K562 (cell line): Measurements from ENCODE around the gene UQCRC2. TPM values are rescaled to one million over a fixed set of nuclear protein-coding genes. Genes with fewer than 3 reads are reported as not detected.
"Not testable (repeated sequence)": the region's sequence is repeated elsewhere in the genome, so short reads cannot be mapped to it uniquely, and the experiment has no call there.

ENCODE experiments used
- ATAC-seq: fragments of 200-7000 bp; cut with Tn5 transposase; 3 replicates; pipeline ENCODE4 v1.9.1; 2020; ENCODE audit warnings: moderate library complexity
- BruUV-seq: library from RNA; stranded (reverse); fragments of 400-500 nt; replicated peaks from 2 replicates; lab custom pipeline; 2021; lab: Mats Ljungman, UMichigan
- CTCF ChIA-PET: fragments of 300-600 bp; formaldehyde crosslinking; extraction: SDS; loops from one replicate; lab custom pipeline; 2021; ENCODE audit warnings: low intra/inter-chr PET ratio; lab: Yijun Ruan, JAX
- POLR2A ChIA-PET: fragments of 300-600, 350-650 bp; sonication (Branson Sonifier 250); formaldehyde crosslinking; extraction: SDS; loops from one replicate; lab custom pipeline; 2021; ENCODE audit warnings: antibody characterized with exemption, inconsistent platforms; lab: Yijun Ruan, JAX
- DNase-seq, 4 experiments: peaks; one replicate each; pipeline versions ENCODE4 v3.0.0 to v3.0.0-alpha.2; 2011 to 2018; ENCODE audit warnings: low spot score in 3 of 4, mixed read lengths in 3 of 4; ENCODE audit errors: extremely low read depth in 1 of 4
- FAIRE-seq: peaks from 2 replicates; lab custom pipeline; 2011; peaks lifted over from hg19 to GRCh38; lab: Jason Lieb, UNC
- H2AFZ ChIP-seq: 2 replicates; pipeline ENCODE4 v1.6.0; 2011; ENCODE audit warnings: low read depth, low read length, control low read depth, inconsistent platforms
- H3K27ac ChIP-seq: fragments of 200-600 bp; 3 replicates; pipeline ENCODE4 v1.8.0; 2011; ENCODE audit warnings: low read depth, mild to moderate bottlenecking, control low read depth, inconsistent platforms, low read length, moderate library complexity, mixed read lengths; ENCODE audit errors: extremely low read depth
- H3K27me3 ChIP-seq, 2 experiments: fragments of 300-600 bp in 1 of 2; 2 replicates in 1 of 2; 3 replicates in 1 of 2; pipeline versions ENCODE4 v1.6.0 to v1.8.0; 2011; ENCODE audit warnings: inconsistent platforms in 2 of 2, low read length in 2 of 2, mild to moderate bottlenecking in 1 of 2, mixed read lengths in 1 of 2, moderate library complexity in 1 of 2; ENCODE audit not compliant: control insufficient read depth in 2 of 2, insufficient read depth in 2 of 2
- H3K36me3 ChIP-seq: fragments of 300-600 bp; 3 replicates; pipeline ENCODE4 v1.8.0; 2011; ENCODE audit warnings: mild to moderate bottlenecking, low read length, inconsistent platforms; ENCODE audit not compliant: control insufficient read depth, insufficient read depth
- H3K4me1 ChIP-seq, 2 experiments: fragments of 200-600 bp in 1 of 2; replicated peaks in 1 of 2; 2 replicates in 1 of 2; 3 replicates in 1 of 2; pipeline versions ENCODE4 v1.5.1 to v1.8.0; 2011; ENCODE audit warnings: inconsistent platforms in 2 of 2, low read length in 2 of 2, mild to moderate bottlenecking in 1 of 2, mixed read lengths in 1 of 2, moderate library complexity in 1 of 2; ENCODE audit not compliant: control insufficient read depth in 2 of 2, insufficient read depth in 2 of 2
- H3K4me2 ChIP-seq: 2 replicates; pipeline ENCODE4 v1.6.1; 2011; ENCODE audit warnings: low read length, control low read depth, inconsistent platforms, mixed read lengths; ENCODE audit not compliant: insufficient read depth
- H3K4me3 ChIP-seq: fragments of 200-600 bp; sonication (generic), shearing (Covaris generic); 2 replicates; pipeline ENCODE4 v1.5.1; 2016; ENCODE audit warnings: control low read depth, inconsistent platforms
- H3K79me2 ChIP-seq: fragments of 200-600 bp; 3 replicates; pipeline ENCODE4 v1.8.0; 2011; ENCODE audit warnings: low read length, inconsistent platforms; ENCODE audit not compliant: control insufficient read depth, insufficient read depth
- H3K9ac ChIP-seq, 2 experiments: 2 replicates each; pipeline versions ENCODE4 v1.6.0 to v1.6.1; 2011; ENCODE audit warnings: low read depth in 2 of 2, low read length in 2 of 2, control low read depth in 1 of 2, inconsistent platforms in 1 of 2, mild to moderate bottlenecking in 1 of 2, mixed read lengths in 1 of 2; ENCODE audit not compliant: insufficient read depth in 1 of 2
- H3K9me1 ChIP-seq: one replicate; pipeline ENCODE4 v1.6.0; 2011; ENCODE audit warnings: inconsistent platforms, mild to moderate bottlenecking, low read length, moderate library complexity; ENCODE audit not compliant: control insufficient read depth, insufficient read depth
- H3K9me3 ChIP-seq: replicated peaks from 2 replicates; pipeline ENCODE4 v1.5.1; 2011; ENCODE audit warnings: low read depth, low read length, inconsistent platforms; ENCODE audit not compliant: control insufficient read depth, insufficient read depth
- H4K20me1 ChIP-seq: replicated peaks from 2 replicates; pipeline ENCODE4 v1.6.1; 2011; ENCODE audit warnings: low read length, inconsistent platforms, mixed read lengths; ENCODE audit not compliant: control insufficient read depth, insufficient read depth
- ATF1 ChIP-seq, 2 experiments: fragments of 450-650 bp in 1 of 2; IDR thresholded peaks; 2 replicates each; pipeline ENCODE4 v1.6.1; 2016; ENCODE audit warnings: missing compliant biosample characterization in 1 of 2, missing genetic modification characterization in 1 of 2
- CXXC5 ChIP-seq: fragments of 250-450 bp; sonication (Bioruptor Pico); IDR thresholded peaks from 2 replicates; pipeline ENCODE4 v1.8.0; 2022; ENCODE audit warnings: inconsistent platforms, mild to moderate bottlenecking, moderate library complexity
- GABPB2 ChIP-seq: fragments of 250-450 bp; sonication (Bioruptor Pico); conservative IDR thresholded peaks from 2 replicates; pipeline ENCODE4 v1.5.1; 2021; ENCODE audit warnings: mild to moderate bottlenecking
- HDAC1 ChIP-seq, 2 experiments: fragments of 450-650 bp; IDR thresholded peaks; 2 replicates each; pipeline ENCODE4 v1.6.1; 2016 to 2017; ENCODE audit warnings: inconsistent platforms in 1 of 2, mild to moderate bottlenecking in 1 of 2, moderate library complexity in 1 of 2
- RCOR1 ChIP-seq, 2 experiments: IDR thresholded peaks; 2 replicates each; pipeline ENCODE4 v1.6.1; 2012; ENCODE audit warnings: low read depth in 2 of 2, low read length in 2 of 2, borderline replicate concordance in 1 of 2, improper control_type of control experiment in 1 of 2
- ZNF398 ChIP-seq: fragments of 250-450 bp; sonication (Bioruptor Pico); IDR thresholded peaks from 2 replicates; pipeline ENCODE4 v1.8.0; 2021; ENCODE audit warnings: moderate library complexity, mild to moderate bottlenecking, inconsistent platforms
- WGBS: fragments of 100-300 bp; shearing (Covaris generic); methylation state at CpG from one replicate; pipeline ENCODE4 v1.1.6; 2016; ENCODE audit warnings: low coverage, mixed read lengths; ENCODE audit not compliant: insufficient coverage; ENCODE audit errors: missing lambda C conversion rate; 5-methylcytosine and 5-hydroxymethylcytosine counted together
- in situ Hi-C: fragments of 300-500 bp; cut with MboI; formaldehyde crosslinking; loops from 4 replicates; pipeline ENCODE4 v1.15.0; 2018; ENCODE audit warnings: inconsistent platforms, mixed read lengths
- intact Hi-C: fragments of 100-400 bp; cut with micrococcal nuclease; formaldehyde crosslinking; loops from 2 replicates; pipeline ENCODE4 v1.14.2; 2022
- polyA plus RNA-seq, 8 experiments: library from polyadenylated mRNA; depleted of rRNA in 4 of 8; stranded (reverse) in 5 of 8; unstranded in 3 of 8; fragments of >200 nt; fragmentation: Nextera tagmentation in 2 of 8; fragmentation: Illumina TruSeq in 1 of 8; extraction: Ambion mirVana in 2 of 8; extraction: Trizol in 1 of 8; gene quantifications; 2 replicates each; pipeline versions ENCODE4 v1.2.1 to v1.2.3, GENCODE V29; 2011 to 2014; ENCODE audit warnings: inconsistent platforms in 1 of 8, missing spikeins in 1 of 8
- total RNA-seq, 7 experiments: library from RNA; depleted of rRNA in 6 of 7; stranded (reverse); fragments of >200 nt in 6 of 7; fragmentation: Illumina TruSeq in 2 of 7; extraction: Trizol in 2 of 7; gene quantifications; 2 replicates each; pipeline versions ENCODE4 v1.2.1 to v1.2.3, GENCODE V29; 2011 to 2021; ENCODE audit warnings: low replicate concordance in 1 of 7

Gene UQCRC2
- total and polyA plus RNA-seq, 9 of the 15 experiments (the other 6 are each of a cell fraction or from before 2014, with no cell fraction given) = 177 to 516 (median 319) TPM

GRCh38 chr16:22023505-22023904, 70.3 kb downstream of the UQCRC2 start:
- no peak for FAIRE-seq
- Histone ChIP-seq H3K9ac (no peak overlapping the region), H3K4me3 (no peak overlapping the region), H3K9me1 (no peaks in the 10 kb centered on the region), H3K9me3 (no peaks in the 10 kb centered on the region)
- WGBS = 53% methylated on average over 1 of the region's 1 CpG
- no TSS peak for BruUV-seq
- intact Hi-C loops = no loop called here
- no peak for ATAC-seq
- DNase-seq = no peak
- no peak for TF ChIP-seq GABPB2 (CRISPR knock-in tag)
- no peak for TF ChIP-seq RCOR1 (IDR thresholded peaks at IDR 0.05; ENCODE audit: borderline replicate concordance in 1 of 2, low read depth in 2 of 2, low read length in 2 of 2)
- TF ChIP-seq ZNF398 (CRISPR knock-in tag) = no peak
- no peak for TF ChIP-seq CXXC5 (CRISPR knock-in tag)
- no peak for TF ChIP-seq HDAC1 (IDR thresholded peaks at IDR 0.05)
- TF ChIP-seq ATF1 (CRISPR knock-in tag; IDR thresholded peaks at IDR 0.05) = no peak
- TF ChIP-seq ATF1 (tag; IDR thresholded peaks at IDR 0.05) = no peak
- TF ChIP-seq, all 486 proteins: peak for 0
- H4K20me1 ChIP-seq = peaks cover 4% of the 10 kb centered on the region; the same call in 1 of the 2 replicates
- H3K27me3 ChIP-seq = no peaks in the 10 kb centered on the region
- H3K4me1 ChIP-seq = no peaks in the 10 kb centered on the region
- H3K27ac ChIP-seq = no peak overlapping the region
- no peak overlapping the region for H3K4me2 ChIP-seq
- in situ Hi-C loops = no loop called here
- H3K79me2 ChIP-seq = peaks cover 3% of the 10 kb centered on the region; the same call in 2 of the 3 replicates
- H2AFZ ChIP-seq = no peak overlapping the region
- H3K36me3 ChIP-seq = no peaks in the 10 kb centered on the region; the same call in 2 of the 3 replicates
- CTCF ChIA-PET = interaction anchor here (0.7 kb wide), 1 partner anchor 56 kb away, joined by 3 read pairs; no protein-coding TSS in a partner anchor
- POLR2A ChIA-PET = interaction anchor here (1.0 to 1.1 kb wide), 2 partner anchors 12 to 32 kb away, joined by 3 to 4 read pairs; no protein-coding TSS in a partner anchor

- intact Hi-C loops = not testable (repeated sequence)
Measured at GRCh38 chr16:22024785-22025184, 71.6 kb downstream of the UQCRC2 start.

More at GRCh38 chr16:22024785-22025184, 71.6 kb downstream of the UQCRC2 start:
- FAIRE-seq, H4K20me1 ChIP-seq, BruUV-seq, H3K4me2 ChIP-seq, H3K79me2 ChIP-seq, H3K27me3 ChIP-seq, ATAC-seq, H3K4me3 ChIP-seq, H3K27ac ChIP-seq, H3K9ac ChIP-seq, CTCF ChIA-PET, H3K9me3 ChIP-seq, H2AFZ ChIP-seq, DNase-seq, POLR2A ChIA-PET, H3K36me3 ChIP-seq, H3K9me1 ChIP-seq, H3K4me1 ChIP-seq: not testable (repeated sequence)
- in situ Hi-C loops = loop anchor here (25.0 kb wide), 1 partner anchor 1012 kb away; no protein-coding TSS in a partner anchor
- 72% methylated on average over 3 of the region's 4 CpGs for WGBS
